Small intestine (tissue), 7 donors: ENCODE measurements around the gene VWDE. TPM values are rescaled to one million over a fixed set of nuclear protein-coding genes. Genes with fewer than 3 reads are reported as not detected.

Experiments used
- DNase-seq, 2 donors: peaks; one replicate each; pipeline versions ENCODE4 v3.0.0 to v3.0.0-alpha.2; 2013
- FAIRE-seq: peaks from 2 replicates; lab custom pipeline; 2012; peaks lifted over from hg19 to GRCh38; lab: Jason Lieb, UNC
- H3K27ac ChIP-seq, 3 donors: one replicate each; pipeline ENCODE4 v1.5.1; 2013; ENCODE audit warnings: low read length in 2 of 3, mild to moderate bottlenecking in 2 of 3, control low read depth in 1 of 3, inconsistent platforms in 1 of 3, low read depth in 1 of 3, moderate library complexity in 1 of 3
- H3K27me3 ChIP-seq, 3 donors: one replicate each; pipeline ENCODE4 v1.6.1; 2013; ENCODE audit warnings: low read length in 3 of 3, inconsistent platforms in 1 of 3; ENCODE audit not compliant: control insufficient read depth in 3 of 3, insufficient read depth in 3 of 3
- H3K36me3 ChIP-seq, 3 donors: one replicate each; pipeline ENCODE4 v1.6.1; 2013; ENCODE audit warnings: low read length in 3 of 3, inconsistent platforms in 1 of 3, low read depth in 1 of 3, mild to moderate bottlenecking in 1 of 3, moderate library complexity in 1 of 3; ENCODE audit not compliant: control insufficient read depth in 3 of 3, insufficient read depth in 2 of 3
- H3K4me1 ChIP-seq, 3 donors: one replicate each; pipeline ENCODE4 v1.6.1; 2013; ENCODE audit warnings: low read length in 2 of 3, inconsistent platforms in 1 of 3, low read depth in 1 of 3, mild to moderate bottlenecking in 1 of 3, moderate library complexity in 1 of 3; ENCODE audit not compliant: control insufficient read depth in 3 of 3, insufficient read depth in 2 of 3
- H3K4me3 ChIP-seq, 3 donors: one replicate each; pipeline ENCODE4 v1.5.1; 2013; ENCODE audit warnings: low read length in 3 of 3, control low read depth in 1 of 3, inconsistent platforms in 1 of 3, low read depth in 1 of 3, mild to moderate bottlenecking in 1 of 3, moderate library complexity in 1 of 3
- H3K9me3 ChIP-seq, 2 donors: one replicate each; pipeline ENCODE4 v1.6.1; 2013; ENCODE audit warnings: low read depth in 1 of 2, low read length in 1 of 2; ENCODE audit not compliant: control insufficient read depth in 2 of 2, insufficient read depth in 1 of 2
- WGBS, 3 donors: extraction: QIAGEN DNeasy Blood & Tissue Kit; methylation state at CpG; one replicate each; pipeline ENCODE4 v1.1.7; 2013; 5-methylcytosine and 5-hydroxymethylcytosine counted together
- polyA plus RNA-seq, 4 donors: library from polyadenylated mRNA; stranded (reverse) in 3 of 4; unstranded in 1 of 4; fragments of 200-250 nt in 3 of 4; fragments of 120-200 nt in 1 of 4; gene quantifications; one replicate each; pipeline versions ENCODE4 v1.2.1 to v1.2.3, GENCODE V29; 2013
- donor health status: healthy with polysubstance abuse.
- donor health status: control.
- donor health status: control.
- donor health status: Bipolar disorder and iron deficiency.
- donor health status: healthy.

VWDE gene
- polyA plus RNA-seq, 4 donors, result 0.01 to 0.35 TPM; not detected in 2

GRCh38 chr7:12317675-12318074 is 86.0 kb downstream of the VWDE start:
- Histone ChIP-seq H3K4me3 (no peak overlapping the region), H3K36me3 (no peaks in the 10 kb centered on the region), H3K27ac (no peak overlapping the region), H3K27me3 (no peaks in the 10 kb centered on the region), H3K4me1 (peaks cover 0 to 3% (median 0%) of the 10 kb centered on the region in 3 donors), H3K9me3 (no peaks in the 10 kb centered on the region)
- FAIRE-seq (no peak), DNase-seq (no peak)
- 70 to 78% (median 73%) methylated on average over 1 of the region's 1 CpG for WGBS, 3 donors

DNA sequence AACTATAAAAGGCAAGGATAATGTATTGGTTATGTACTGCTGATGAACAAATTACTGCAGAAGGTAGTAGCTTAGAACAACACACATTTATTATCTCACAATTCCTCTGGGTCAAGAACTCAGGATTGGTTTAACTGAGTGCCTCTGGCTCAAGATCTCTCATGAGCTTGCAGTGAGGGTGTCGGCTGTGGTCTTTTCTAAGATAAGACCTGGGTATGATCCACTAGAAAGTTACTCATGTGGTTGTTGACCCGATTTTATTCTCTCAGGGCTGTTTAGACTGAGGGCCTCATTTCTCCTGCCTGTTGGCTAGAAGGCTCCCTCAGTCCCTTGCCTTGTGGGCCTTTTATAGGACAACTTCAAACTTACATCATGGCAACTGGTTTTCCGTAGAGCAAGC is 86.7 kb downstream of the VWDE start:
- H3K4me1 ChIP-seq, result peaks cover 0 to 3% (median 0%) of the 10 kb centered on the region in 3 donors
- no peaks in the 10 kb centered on the region for H3K36me3 ChIP-seq
- no peak overlapping the region for H3K4me3 ChIP-seq
- H3K27me3 ChIP-seq, result no peaks in the 10 kb centered on the region
- peak in 1 of 2 donors; percentile 23 for DNase-seq
- no peak for FAIRE-seq
- WGBS, 3 donors, result 48 to 55% (median 53%) methylated on average over 3 of the region's 3 CpGs
- H3K9me3 ChIP-seq, result no peaks in the 10 kb centered on the region
- H3K27ac ChIP-seq, result no peak overlapping the region

DNA sequence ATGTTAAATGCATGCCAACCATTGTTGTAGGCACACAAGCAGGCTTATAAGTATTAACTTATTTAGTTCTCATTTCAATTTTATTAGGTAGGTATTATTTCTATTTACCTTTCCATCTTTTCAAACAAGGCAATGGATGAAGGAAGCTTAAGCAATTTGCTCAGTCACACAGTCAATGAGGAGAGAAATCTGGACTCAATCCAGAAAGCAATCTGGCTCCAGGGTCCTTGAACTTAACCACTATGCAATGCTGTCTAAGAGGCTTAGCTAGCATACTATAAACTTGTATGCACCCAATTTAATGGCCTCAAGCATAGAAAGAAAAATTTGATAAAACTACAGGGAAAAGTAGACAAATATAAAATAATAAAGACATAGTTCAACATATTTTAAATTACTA is 88.6 kb downstream of the VWDE start:
- peak; percentile 44 to 67 for DNase-seq
- H3K27me3 ChIP-seq, result no peaks in the 10 kb centered on the region
- no peaks in the 10 kb centered on the region for H3K9me3 ChIP-seq
- no peak overlapping the region for H3K27ac ChIP-seq
- no peaks in the 10 kb centered on the region for H3K36me3 ChIP-seq
- no peak for FAIRE-seq
- no peak overlapping the region for H3K4me3 ChIP-seq
- peaks cover 0 to 3% (median 0%) of the 10 kb centered on the region in 3 donors for H3K4me1 ChIP-seq

- no peaks in the 10 kb centered on the region for H3K27me3 ChIP-seq
- no peaks in the 10 kb centered on the region for H3K9me3 ChIP-seq
- no peak overlapping the region for H3K4me3 ChIP-seq
- H3K36me3 ChIP-seq, result no peaks in the 10 kb centered on the region
- H3K27ac ChIP-seq, result no peak overlapping the region
- no peak for DNase-seq
- no peak for FAIRE-seq
- peaks cover 0 to 3% (median 0%) of the 10 kb centered on the region in 3 donors for H3K4me1 ChIP-seq
These were observed 89.5 kb downstream of the VWDE start for GRCh38 chr7:12314199-12314598.

DNA sequence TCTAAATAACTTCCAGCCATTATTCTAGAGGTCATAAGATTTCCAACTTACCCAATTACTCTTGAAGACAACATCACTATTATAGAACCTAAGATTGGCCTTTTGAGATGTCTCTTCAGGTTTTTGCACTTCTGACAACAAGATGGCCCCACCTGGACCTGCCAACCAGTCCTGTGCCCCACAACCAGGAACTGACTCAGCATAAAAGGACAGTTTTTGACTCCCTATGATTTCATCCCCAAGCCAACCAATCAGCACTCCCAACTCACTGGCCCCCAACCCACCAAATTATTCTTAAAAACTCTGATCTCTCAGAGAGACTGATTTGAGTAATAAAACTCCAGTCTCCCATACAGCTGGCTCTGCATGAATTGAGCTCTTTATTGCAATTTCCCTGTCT is 98.2 kb downstream of the VWDE start:
- Histone ChIP-seq H3K9me3 (peaks cover 0 to 14% of the 10 kb centered on the region in 2 donors), H3K36me3 (no peaks in the 10 kb centered on the region), H3K27ac (no peak overlapping the region), H3K27me3 (no peaks in the 10 kb centered on the region), H3K4me1 (no peaks in the 10 kb centered on the region), H3K4me3 (no peak overlapping the region)
- no peak for FAIRE-seq
- no peak for DNase-seq

DNA sequence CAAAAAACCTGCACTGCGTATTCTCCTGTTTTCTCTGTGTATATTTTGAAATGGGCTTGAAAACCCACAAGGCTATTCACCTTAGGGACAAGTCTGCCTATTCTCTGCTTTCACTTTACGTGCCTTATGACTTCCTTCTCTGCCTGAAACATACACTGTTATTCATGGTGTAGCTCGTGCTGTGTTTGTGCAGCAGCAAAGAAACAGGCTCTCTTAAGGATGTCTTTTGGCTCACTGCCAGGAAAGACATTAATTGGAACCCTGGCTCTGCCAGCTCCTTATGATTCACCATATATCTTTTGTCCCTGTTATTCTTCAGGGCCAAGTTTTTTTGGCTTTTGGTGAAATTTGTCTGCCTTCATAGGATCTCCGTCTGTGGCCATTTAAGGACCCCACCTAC is 100.2 kb downstream of the VWDE start:
- no peak for FAIRE-seq

GRCh38 chr7:12303062-12303461 is 100.6 kb downstream of the VWDE start:
- H3K4me1 ChIP-seq, result no peaks in the 10 kb centered on the region
- no peaks in the 10 kb centered on the region for H3K36me3 ChIP-seq
- H3K27me3 ChIP-seq, result no peaks in the 10 kb centered on the region
- DNase-seq (peak in 1 of 2 donors; percentile 34), FAIRE-seq (no peak)
- H3K27ac ChIP-seq, result no peak overlapping the region
- H3K9me3 ChIP-seq, result peaks cover 0 to 14% of the 10 kb centered on the region in 2 donors
- WGBS, 3 donors, result 74 to 83% (median 79%) methylated on average over 2 of the region's 2 CpGs
- no peak overlapping the region for H3K4me3 ChIP-seq

More for the DNA sequence above, 100.2 kb downstream of the VWDE start:
- Histone ChIP-seq H3K9me3 (peaks cover 0 to 14% of the 10 kb centered on the region in 2 donors), H3K27me3 (no peaks in the 10 kb centered on the region), H3K27ac (no peak overlapping the region), H3K4me3 (no peak overlapping the region), H3K36me3 (no peaks in the 10 kb centered on the region), H3K4me1 (no peaks in the 10 kb centered on the region)
- no peak for DNase-seq
- 62 to 83% (median 80%) methylated on average over 4 of the region's 4 CpGs for WGBS, 3 donors

- DNase-seq, result peak in 1 of 2 donors; percentile 21
- Histone ChIP-seq H3K9me3 (peaks cover 0 to 15% of the 10 kb centered on the region in 2 donors), H3K4me1 (no peaks in the 10 kb centered on the region), H3K27ac (no peak overlapping the region), H3K36me3 (no peaks in the 10 kb centered on the region), H3K4me3 (no peak overlapping the region), H3K27me3 (peaks cover 0 to 5% (median 0%) of the 10 kb centered on the region in 3 donors)
- FAIRE-seq, result no peak
- WGBS, 3 donors, result 66 to 79% (median 73%) methylated on average over 4 of the region's 4 CpGs
These were observed 103.2 kb downstream of the VWDE start for GRCh38 chr7:12300415-12300814.

DNA sequence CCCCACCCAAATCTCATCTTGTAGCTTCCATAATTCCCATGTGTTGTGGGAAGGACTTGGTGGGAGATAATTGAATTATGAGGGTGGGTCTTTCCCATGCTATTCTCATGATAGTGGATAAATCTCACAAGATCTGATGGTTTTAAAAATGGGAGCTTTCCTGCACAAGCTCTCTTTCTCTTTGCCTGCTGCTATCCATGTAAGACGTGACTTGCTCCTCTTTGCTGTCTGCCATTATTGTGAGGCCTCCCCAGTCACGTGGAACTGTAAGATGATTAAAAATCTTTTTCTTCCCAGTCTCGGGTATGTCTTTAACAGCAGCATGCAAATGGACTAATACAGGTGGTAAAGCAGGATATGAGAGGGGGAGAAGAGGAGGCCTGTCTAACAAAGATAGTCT is 104.3 kb downstream of the VWDE start:
- Histone ChIP-seq H3K4me3 (no peak overlapping the region), H3K27ac (no peak overlapping the region), H3K4me1 (no peaks in the 10 kb centered on the region), H3K36me3 (no peaks in the 10 kb centered on the region), H3K27me3 (peaks cover 0 to 5% (median 0%) of the 10 kb centered on the region in 3 donors), H3K9me3 (peaks cover 0 to 14% of the 10 kb centered on the region in 2 donors)
- DNase-seq, result no peak
- no peak for FAIRE-seq
- WGBS, 3 donors, result 85 to 89% (median 88%) methylated on average over 3 of the region's 3 CpGs
